Caki2 (cell line): Measurements from ENCODE around the gene RTBDN. TPM values are rescaled to one million over a fixed set of nuclear protein-coding genes. Genes with fewer than 3 reads are reported as not detected.
A peak's percentile ranks its signal among the peaks of the same experiment; 100 is the strongest.

ENCODE experiments used
- DNase-seq: peaks from one replicate; pipeline ENCODE4 v3.0.0-alpha.2; 2015; ENCODE audit warnings: low read depth
- in situ Hi-C: cut with HindIII; loops from 2 replicates; pipeline ENCODE4 v1.10.0; 2016; ENCODE audit warnings: low sequenced_read_pairs, low pct_unique_long_range_greater_than_20kb, mixed read lengths
- total RNA-seq: library from RNA; depleted of rRNA; stranded (reverse); fragments of >200 nt; shearing (Covaris generic); gene quantifications from 2 replicates; pipeline ENCODE4 v1.2.3, GENCODE V29; 2014; ENCODE audit warnings: low replicate concordance

RTBDN gene
- total RNA-seq, 1 experiment from 2014 or later = not detected

- in situ Hi-C loops = no loop called here
- no peak for DNase-seq
Measured at GRCh38 chr19:12797141-12797587, 37.2 kb downstream of the RTBDN start.

- DNase-seq = peak; percentile 82
- in situ Hi-C loops = no loop called here
Measured at GRCh38 chr19:12796146-12797071, 38.0 kb downstream of the RTBDN start.

- DNase-seq = no peak
- in situ Hi-C loops = no loop called here
Measured at GRCh38 chr19:12794971-12795381, 39.4 kb downstream of the RTBDN start.

- in situ Hi-C loops = no loop called here
- DNase-seq = peak; percentile 58
Measured at GRCh38 chr19:12794196-12794941, 40.0 kb downstream of the RTBDN start.

GRCh38 chr19:12793290-12794195, 40.8 kb downstream of the RTBDN start:
- in situ Hi-C loops = no loop called here

GRCh38 chr19:12792853-12793289, 41.5 kb downstream of the RTBDN start:
- DNase-seq = no peak
- in situ Hi-C loops = no loop called here

More at GRCh38 chr19:12793290-12794195, 40.8 kb downstream of the RTBDN start:
- DNase-seq = peak; percentile 98

GRCh38 chr19:12792051-12792852, 42.1 kb downstream of the RTBDN start:
- in situ Hi-C loops = no loop called here
- DNase-seq = peak; percentile 64

GRCh38 chr19:12791345-12792050, 42.9 kb downstream of the RTBDN start, which contains the start of gene JUNB:
JUNB (plus strand) TSS chr19:12791486; CDS start chr19:12791772, 286 bp downstream.
- DNase-seq = peak; percentile 97

GRCh38 chr19:12790628-12791344, 43.6 kb downstream of the RTBDN start:
- in situ Hi-C loops = no loop called here
- DNase-seq = peak; percentile 26

More at GRCh38 chr19:12791345-12792050, 42.9 kb downstream of the RTBDN start, which contains the start of gene JUNB:
- in situ Hi-C loops = no loop called here

GRCh38 chr19:12789904-12790619, 44.3 kb downstream of the RTBDN start:
- in situ Hi-C loops = no loop called here
- peak; percentile 99 for DNase-seq

GRCh38 chr19:12789098-12789903, 45.1 kb downstream of the RTBDN start:
- in situ Hi-C loops = no loop called here
- DNase-seq = peak; percentile 76

- peak; percentile 81 for DNase-seq
- in situ Hi-C loops = no loop called here
Measured at GRCh38 chr19:12788682-12789097, 45.7 kb downstream of the RTBDN start.

GRCh38 chr19:12788042-12788681, 46.2 kb downstream of the RTBDN start:
- DNase-seq = no peak
- in situ Hi-C loops = no loop called here

- in situ Hi-C loops = no loop called here
- no peak for DNase-seq
Measured at GRCh38 chr19:12787458-12787857, 46.9 kb downstream of the RTBDN start.
